Upper lobe of left lung (tissue), 6 donors: Measurements from ENCODE around the gene OPA3. TPM values are rescaled to one million over a fixed set of nuclear protein-coding genes. Genes with fewer than 3 reads are reported as not detected.
"Not testable (repeated sequence)": the region's sequence is repeated elsewhere in the genome, so short reads cannot be mapped to it uniquely, and the experiment has no call there.

Experiments
- ATAC-seq, 2 donors: fragments of 200-7000 bp; cut with Tn5 transposase; one replicate each; pipeline ENCODE4 v1.9.1; 2022; ENCODE audit warnings: mild to moderate bottlenecking in 2 of 2, moderate library complexity in 2 of 2; ENCODE audit not compliant: low FRiP score in 2 of 2
- DNase-seq, 2 donors: peaks; one replicate each; pipeline ENCODE4 v3.0.0-alpha.2; 2019 to 2020
- H3K27ac ChIP-seq, 4 donors: fragments of 200-600 bp; sonication (generic); one replicate each; pipeline ENCODE4 v1.5.1; 2016 to 2019
- H3K27me3 ChIP-seq, 4 donors: fragments of 200-600 bp; sonication (generic); one replicate each; pipeline ENCODE4 v1.5.1; 2017 to 2019
- H3K36me3 ChIP-seq, 4 donors: fragments of 200-600 bp; sonication (generic); one replicate each; pipeline ENCODE4 v1.5.1; 2016 to 2019
- H3K4me1 ChIP-seq, 4 donors: fragments of 200-600 bp; sonication (generic); one replicate each; pipeline ENCODE4 v1.5.1; 2018 to 2019
- H3K4me3 ChIP-seq, 4 donors: fragments of 200-600 bp; sonication (generic); one replicate each; pipeline ENCODE4 v1.5.1; 2017 to 2019; ENCODE audit warnings: mild to moderate bottlenecking in 2 of 4, moderate library complexity in 1 of 4
- H3K9me3 ChIP-seq, 4 donors: fragments of 200-600 bp; sonication (generic); one replicate each; pipeline ENCODE4 v1.5.1; 2018 to 2019
- EP300 ChIP-seq, 4 donors: sonication (generic); formaldehyde crosslinking; IDR thresholded peaks; one replicate each; pipeline ENCODE4 v1.5.1; 2017; ENCODE audit warnings: antibody characterized with exemption in 4 of 4, control low read depth in 2 of 4
- POLR2A ChIP-seq, 4 donors: fragments of 450-650 bp; IDR thresholded peaks; one replicate each; pipeline ENCODE4 v1.5.1; 2016 to 2017; ENCODE audit warnings: antibody characterized with exemption in 4 of 4, mild to moderate bottlenecking in 2 of 4
- POLR2AphosphoS5 ChIP-seq, 2 donors: sonication (generic); formaldehyde crosslinking; IDR thresholded peaks; one replicate each; pipeline ENCODE4 v1.5.1; 2017; ENCODE audit warnings: antibody characterized with exemption in 2 of 2
- WGBS, 2 donors: methylation state at CpG; one replicate each; pipeline ENCODE4 v1.1.5; 2017 to 2018; 5-methylcytosine and 5-hydroxymethylcytosine counted together
- total RNA-seq, 6 donors: library from RNA; depleted of rRNA in 4 of 6; stranded (reverse); fragments of >200 nt in 4 of 6; gene quantifications; one replicate each; pipeline versions ENCODE4 v1.1.0 to v1.2.1, GENCODE V29; 2016 to 2021
- TF ChIP-seq, protein P1 (sequence below), 6 experiments: fragments of 450-650 bp in 4 of 6; fragments of 200-600 bp in 2 of 6; sonication (generic) in 2 of 6; IDR thresholded peaks; one replicate each; pipeline ENCODE4 v1.5.1; 2016 to 2019; ENCODE audit warnings: antibody characterized with exemption in 6 of 6
- donor health status: DM: no; HTN: no; CAD: no; lungs with moderate emphysema.
- donor health status: DM: no; HTN: yes; CAD: no; lungs with severe emphysema.

The OPA3 gene
- total RNA-seq, 6 donors from 2014 or later: 9.9 to 14.3 (median 12.7) TPM

DNA sequence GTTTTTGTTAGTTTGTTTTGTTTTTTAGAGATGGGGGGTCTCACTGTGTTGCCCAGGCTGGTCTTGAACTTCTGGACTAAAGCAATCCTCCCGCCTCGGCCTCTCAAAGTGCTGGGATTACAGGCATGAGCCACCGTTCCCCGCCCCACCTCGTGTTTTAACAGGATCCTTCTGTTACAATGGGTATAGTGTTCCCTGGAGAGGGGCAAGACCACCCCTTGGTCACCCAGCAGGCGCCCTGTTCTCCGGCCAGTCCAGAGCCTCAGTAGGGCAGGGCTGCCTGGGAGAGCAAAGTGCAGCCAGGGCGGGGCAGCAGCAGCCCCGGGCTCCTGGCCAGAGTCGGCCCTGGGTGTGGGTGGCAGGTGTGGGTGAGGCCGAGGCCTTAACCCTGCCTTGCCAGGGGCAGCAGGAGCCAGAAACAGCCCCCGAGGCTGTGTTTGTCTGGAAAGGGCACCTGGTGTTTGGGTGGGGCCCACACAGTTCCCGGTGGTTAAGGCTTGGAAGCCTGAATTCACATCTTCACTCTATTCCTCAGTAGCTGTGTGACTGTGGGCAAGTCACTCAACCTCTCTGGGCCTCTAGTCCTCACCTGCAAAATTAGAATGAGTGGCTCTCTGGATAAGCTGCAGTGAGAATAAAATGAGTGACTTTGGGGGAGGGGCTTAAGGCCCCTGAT lies 70.1 kb downstream of the OPA3 start:
- Histone ChIP-seq H3K27ac (peak overlapping the region; percentile 78 to 97 (median 88)), H3K9me3 (no peaks in the 10 kb centered on the region), H3K4me1 (peaks cover 43 to 68% (median 56%) of the 10 kb centered on the region in 4 donors), H3K36me3 (peaks cover 3 to 30% (median 20%) of the 10 kb centered on the region in 4 donors), H3K4me3 (peak overlapping the region in 2 of 4 donors; percentile 1 to 13), H3K27me3 (no peaks in the 10 kb centered on the region)
- WGBS, 2 donors: 44 to 55% methylated on average over 8 to 13 of the region's 13 CpGs
- ATAC-seq: peak; percentile 51 to 54
- DNase-seq: peak; percentile 66 to 84
- no peak for TF ChIP-seq EP300 (IDR thresholded peaks at IDR 0.05)
- no peak for TF ChIP-seq POLR2A (IDR thresholded peaks at IDR 0.05)
- TF ChIP-seq, protein P1, sequence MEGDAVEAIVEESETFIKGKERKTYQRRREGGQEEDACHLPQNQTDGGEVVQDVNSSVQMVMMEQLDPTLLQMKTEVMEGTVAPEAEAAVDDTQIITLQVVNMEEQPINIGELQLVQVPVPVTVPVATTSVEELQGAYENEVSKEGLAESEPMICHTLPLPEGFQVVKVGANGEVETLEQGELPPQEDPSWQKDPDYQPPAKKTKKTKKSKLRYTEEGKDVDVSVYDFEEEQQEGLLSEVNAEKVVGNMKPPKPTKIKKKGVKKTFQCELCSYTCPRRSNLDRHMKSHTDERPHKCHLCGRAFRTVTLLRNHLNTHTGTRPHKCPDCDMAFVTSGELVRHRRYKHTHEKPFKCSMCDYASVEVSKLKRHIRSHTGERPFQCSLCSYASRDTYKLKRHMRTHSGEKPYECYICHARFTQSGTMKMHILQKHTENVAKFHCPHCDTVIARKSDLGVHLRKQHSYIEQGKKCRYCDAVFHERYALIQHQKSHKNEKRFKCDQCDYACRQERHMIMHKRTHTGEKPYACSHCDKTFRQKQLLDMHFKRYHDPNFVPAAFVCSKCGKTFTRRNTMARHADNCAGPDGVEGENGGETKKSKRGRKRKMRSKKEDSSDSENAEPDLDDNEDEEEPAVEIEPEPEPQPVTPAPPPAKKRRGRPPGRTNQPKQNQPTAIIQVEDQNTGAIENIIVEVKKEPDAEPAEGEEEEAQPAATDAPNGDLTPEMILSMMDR (IDR thresholded peaks at IDR 0.05): no peak
- TF ChIP-seq POLR2AphosphoS5 (IDR thresholded peaks at IDR 0.05): no peak

DNA sequence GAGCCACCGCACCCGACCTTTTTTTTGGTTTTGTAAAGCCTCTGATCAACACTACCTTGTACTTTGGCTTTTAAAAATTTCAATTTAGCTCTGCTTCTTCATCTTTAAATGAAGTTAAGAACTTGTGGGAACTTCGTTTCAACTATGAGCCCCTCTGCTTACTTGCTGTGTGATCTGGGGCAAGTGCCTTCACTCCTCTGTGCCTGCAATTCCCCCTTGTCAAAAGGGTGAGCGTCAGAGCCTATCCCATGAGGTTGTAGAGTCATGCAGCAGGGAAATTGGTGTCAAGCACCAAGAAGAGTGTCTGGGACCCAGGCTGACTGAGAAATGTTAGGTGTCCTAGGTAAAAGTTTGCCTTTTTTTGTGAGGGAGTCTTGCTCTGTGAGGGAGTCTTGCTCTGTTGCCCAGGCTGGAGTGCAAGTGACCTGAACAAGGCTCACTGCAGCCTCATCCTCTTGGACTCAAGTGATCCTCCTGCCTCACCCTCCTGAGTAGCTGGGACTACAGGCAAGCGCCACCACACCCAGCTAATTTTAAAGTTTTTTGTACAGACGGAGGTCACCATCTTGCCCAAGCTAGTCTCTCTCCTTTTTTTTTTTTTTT lies 71.6 kb downstream of the OPA3 start:
- ATAC-seq (no peak), DNase-seq (no peak)
- peaks cover 0 to 14% (median 5%) of the 10 kb centered on the region in 4 donors for H3K36me3 ChIP-seq
- peaks cover 44 to 76% (median 61%) of the 10 kb centered on the region in 4 donors for H3K4me1 ChIP-seq
- TF ChIP-seq, protein P1 (IDR thresholded peaks at IDR 0.05): no peak
- TF ChIP-seq POLR2AphosphoS5 (IDR thresholded peaks at IDR 0.05) (no peak), POLR2A (IDR thresholded peaks at IDR 0.05) (no peak), EP300 (IDR thresholded peaks at IDR 0.05) (no peak)
- WGBS, 2 donors: 85 to 91% methylated on average over 6 of the region's 6 CpGs
- no peaks in the 10 kb centered on the region for H3K27me3 ChIP-seq
- peak overlapping the region in 2 of 4 donors; percentile 87 to 97 for H3K27ac ChIP-seq
- H3K9me3 ChIP-seq: no peaks in the 10 kb centered on the region
- no peak overlapping the region for H3K4me3 ChIP-seq

DNA sequence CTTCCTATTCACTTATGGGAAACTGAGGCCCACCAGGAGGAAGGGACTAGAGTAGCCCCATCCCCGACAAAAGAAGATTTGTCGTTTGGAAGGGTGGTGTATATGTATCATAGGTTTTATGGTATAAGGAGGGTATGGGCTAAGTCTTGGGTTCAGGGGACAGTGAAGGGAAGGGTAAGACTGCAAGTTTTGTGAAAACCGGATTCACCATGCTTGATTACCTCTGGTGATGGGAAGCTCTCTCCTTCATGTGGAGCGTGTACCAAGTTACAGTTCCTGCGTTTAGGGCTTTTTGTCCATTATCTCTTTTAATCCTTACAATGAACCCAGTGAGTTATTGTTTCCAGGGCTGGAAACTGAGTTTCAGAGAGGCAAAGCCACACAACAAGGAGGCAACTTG lies 73.5 kb downstream of the OPA3 start:
- WGBS, 2 donors: 89 to 95% methylated on average over 5 of the region's 5 CpGs
- no peak for ATAC-seq
- Histone ChIP-seq H3K27ac (peak overlapping the region in 1 of 4 donors; percentile 97), H3K4me3 (peak overlapping the region in 1 of 4 donors; percentile 94), H3K36me3 (peaks cover 0 to 6% (median 0%) of the 10 kb centered on the region in 4 donors), H3K27me3 (no peaks in the 10 kb centered on the region), H3K9me3 (no peaks in the 10 kb centered on the region), H3K4me1 (peaks cover 46 to 75% (median 62%) of the 10 kb centered on the region in 4 donors)
- no peak for DNase-seq
- TF ChIP-seq, protein P1 (IDR thresholded peaks at IDR 0.05): no peak
- TF ChIP-seq POLR2AphosphoS5 (IDR thresholded peaks at IDR 0.05): no peak
- no peak for TF ChIP-seq POLR2A (IDR thresholded peaks at IDR 0.05)
- TF ChIP-seq EP300 (IDR thresholded peaks at IDR 0.05): no peak

DNA sequence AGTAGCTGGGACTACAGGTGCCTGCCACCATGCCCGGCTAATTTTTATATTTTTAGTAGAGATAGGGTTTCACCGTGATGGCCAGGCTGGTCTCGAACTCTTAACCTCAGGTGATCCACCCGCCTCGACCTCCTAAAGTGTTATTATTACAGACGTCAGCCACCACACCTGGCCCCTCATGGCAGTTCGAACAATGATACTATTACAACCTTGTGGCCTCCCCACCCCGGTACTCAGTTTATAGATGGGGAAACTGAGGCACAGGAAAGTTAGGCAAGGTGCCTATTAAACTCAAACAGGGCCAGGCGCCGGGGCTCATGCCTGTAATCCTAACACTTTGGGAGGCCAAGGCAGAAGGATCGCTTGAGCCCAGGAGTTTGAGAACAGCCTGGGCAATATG lies 74.2 kb downstream of the OPA3 start:
- ATAC-seq, H3K27me3 ChIP-seq, H3K9me3 ChIP-seq, H3K36me3 ChIP-seq, DNase-seq: not testable (repeated sequence)
- WGBS, 2 donors: 86 to 89% methylated on average over 11 of the region's 11 CpGs
- Histone ChIP-seq H3K4me1 (peaks cover 43 to 74% (median 59%) of the 10 kb centered on the region in 4 donors), H3K4me3 (peak overlapping the region in 2 of 4 donors; percentile 94 to 100), H3K27ac (peak overlapping the region in 3 of 4 donors; percentile 89 to 97 (median 95))

DNA sequence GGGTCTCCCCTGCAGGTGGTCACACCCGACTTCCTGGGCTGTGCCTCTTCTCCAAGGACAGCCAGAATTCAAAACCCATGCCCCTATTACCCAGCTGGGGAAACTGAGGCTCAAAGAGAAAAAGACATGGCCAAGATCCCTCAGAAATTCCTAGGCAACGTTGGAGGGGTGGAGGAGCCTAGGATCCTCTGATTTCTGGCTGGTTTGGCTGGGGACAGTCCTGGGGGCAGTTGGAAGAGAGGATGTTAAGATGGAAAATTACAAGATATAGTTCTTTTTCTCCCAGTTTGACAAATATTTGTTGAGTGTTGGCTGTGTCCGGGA lies 74.9 kb downstream of the OPA3 start:
- WGBS, 2 donors: 9 to 10% methylated on average over 2 to 3 of the region's 3 CpGs

More for the DNA sequence above, 74.9 kb downstream of the OPA3 start:
- Histone ChIP-seq H3K4me1 (peaks cover 36 to 67% (median 52%) of the 10 kb centered on the region in 4 donors), H3K27ac (peak overlapping the region; percentile 89 to 97 (median 93)), H3K9me3 (no peaks in the 10 kb centered on the region), H3K27me3 (no peaks in the 10 kb centered on the region), H3K36me3 (no peaks in the 10 kb centered on the region), H3K4me3 (peak overlapping the region; percentile 87 to 100 (median 97))
- DNase-seq (no peak), ATAC-seq (no peak)
- TF ChIP-seq, protein P1 (IDR thresholded peaks at IDR 0.05): no peak
- TF ChIP-seq POLR2AphosphoS5 (IDR thresholded peaks at IDR 0.05): no peak
- no peak for TF ChIP-seq POLR2A (IDR thresholded peaks at IDR 0.05)
- no peak for TF ChIP-seq EP300 (IDR thresholded peaks at IDR 0.05)
